Measurements from ENCODE around the gene REX1BD.
"Not testable (repeated sequence)": the region's sequence is repeated elsewhere in the genome, so short reads cannot be mapped to it uniquely, and the experiment has no call there.

DNA sequence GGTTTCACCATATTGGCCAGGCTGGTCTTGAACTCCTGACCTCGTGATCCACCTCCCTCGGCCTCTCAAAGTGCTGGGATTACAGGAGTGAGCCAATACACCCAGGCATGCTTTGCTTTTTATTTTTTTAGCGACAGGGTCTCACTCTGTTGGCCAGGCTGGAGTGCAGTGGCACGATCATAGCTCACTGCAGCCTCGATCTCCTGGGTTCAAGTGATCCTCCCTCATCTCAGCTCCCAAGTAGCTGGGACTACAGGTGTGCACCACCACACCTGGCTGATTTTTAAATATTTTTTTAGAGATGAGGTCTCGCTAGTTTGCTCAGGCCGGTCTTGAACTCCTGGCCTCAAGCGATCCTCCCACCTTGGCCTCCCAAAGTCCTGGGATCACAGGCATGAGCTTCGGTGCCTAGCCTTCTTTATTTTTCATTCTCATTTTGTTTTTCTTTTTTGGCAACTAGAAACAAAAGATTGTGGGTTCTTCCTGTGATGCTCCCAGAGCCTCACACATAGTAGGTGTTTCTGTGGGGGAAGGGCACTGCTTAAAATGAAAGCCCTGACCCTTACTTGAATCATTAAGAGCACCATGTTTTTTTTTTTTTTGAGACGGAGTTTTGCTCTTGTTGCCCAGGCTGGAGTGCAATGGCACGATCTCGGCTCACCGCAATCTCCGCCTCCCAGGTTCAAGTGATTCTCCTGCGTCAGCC, 12.2 kb downstream of the REX1BD start:
- not testable (repeated sequence) for TF ChIP-seq EZH2 (IDR thresholded peaks at IDR 0.05; ENCODE audit: low read depth)
- TF ChIP-seq, protein P1, sequence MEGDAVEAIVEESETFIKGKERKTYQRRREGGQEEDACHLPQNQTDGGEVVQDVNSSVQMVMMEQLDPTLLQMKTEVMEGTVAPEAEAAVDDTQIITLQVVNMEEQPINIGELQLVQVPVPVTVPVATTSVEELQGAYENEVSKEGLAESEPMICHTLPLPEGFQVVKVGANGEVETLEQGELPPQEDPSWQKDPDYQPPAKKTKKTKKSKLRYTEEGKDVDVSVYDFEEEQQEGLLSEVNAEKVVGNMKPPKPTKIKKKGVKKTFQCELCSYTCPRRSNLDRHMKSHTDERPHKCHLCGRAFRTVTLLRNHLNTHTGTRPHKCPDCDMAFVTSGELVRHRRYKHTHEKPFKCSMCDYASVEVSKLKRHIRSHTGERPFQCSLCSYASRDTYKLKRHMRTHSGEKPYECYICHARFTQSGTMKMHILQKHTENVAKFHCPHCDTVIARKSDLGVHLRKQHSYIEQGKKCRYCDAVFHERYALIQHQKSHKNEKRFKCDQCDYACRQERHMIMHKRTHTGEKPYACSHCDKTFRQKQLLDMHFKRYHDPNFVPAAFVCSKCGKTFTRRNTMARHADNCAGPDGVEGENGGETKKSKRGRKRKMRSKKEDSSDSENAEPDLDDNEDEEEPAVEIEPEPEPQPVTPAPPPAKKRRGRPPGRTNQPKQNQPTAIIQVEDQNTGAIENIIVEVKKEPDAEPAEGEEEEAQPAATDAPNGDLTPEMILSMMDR (conservative IDR thresholded peaks at IDR 0.05): not testable (repeated sequence)
